OCI-LY1 (cell line): ENCODE data around the gene ACVR1B.

ENCODE experiments used
- H2AFZ ChIP-seq: fragments of 200-600 bp; sonication (generic), shearing (Covaris generic); 2 replicates; pipeline ENCODE4 v1.6.0; 2014; ENCODE audit warnings: antibody characterized with exemption, mild to moderate bottlenecking, low read length
- H3F3A ChIP-seq: fragments of 200-600 bp; sonication (generic), shearing (Covaris generic); 2 replicates; pipeline ENCODE4 v1.6.0; 2014; ENCODE audit warnings: mild to moderate bottlenecking, antibody characterized with exemption, low read length, moderate library complexity; ENCODE audit not compliant: insufficient read depth
- H3K27ac ChIP-seq: fragments of 200-600 bp; sonication (generic); 2 replicates; pipeline ENCODE4 v1.5.1; 2014; ENCODE audit warnings: low read length, mixed run types, mild to moderate bottlenecking, low read depth; ENCODE audit not compliant: poor library complexity, severe bottlenecking
- H3K27me3 ChIP-seq: fragments of 200-600 bp; sonication (generic); 2 replicates; pipeline ENCODE4 v1.6.0; 2014; ENCODE audit warnings: antibody characterized with exemption, mild to moderate bottlenecking, low read length, moderate library complexity; ENCODE audit not compliant: insufficient read depth
- H3K36me3 ChIP-seq: fragments of 200-600 bp; sonication (generic); 2 replicates; pipeline ENCODE4 v1.6.1; 2014; ENCODE audit warnings: mild to moderate bottlenecking, antibody characterized with exemption, low read length, moderate library complexity, mixed read lengths; ENCODE audit not compliant: insufficient read depth
- H3K4me1 ChIP-seq: fragments of 200-600 bp; sonication (generic); 2 replicates; pipeline ENCODE4 v1.5.1; 2014; ENCODE audit warnings: mild to moderate bottlenecking, low read length, moderate library complexity; ENCODE audit not compliant: insufficient read depth, severe bottlenecking
- H3K4me2 ChIP-seq: fragments of 200-600 bp; sonication (generic), shearing (Covaris generic); 2 replicates; pipeline ENCODE4 v1.6.1; 2014; ENCODE audit warnings: low read length
- H3K4me3 ChIP-seq: fragments of 200-600 bp; sonication (generic); 2 replicates; pipeline ENCODE4 v1.5.1; 2014; ENCODE audit warnings: low read length, low read depth, mild to moderate bottlenecking, mixed read lengths; ENCODE audit not compliant: poor library complexity, severe bottlenecking
- H3K79me2 ChIP-seq: fragments of 200-600 bp; shearing (Covaris generic); 2 replicates; pipeline ENCODE4 v1.6.1; 2016; ENCODE audit warnings: mixed run types, low read length, mixed read lengths; ENCODE audit not compliant: insufficient read depth
- H3K9ac ChIP-seq: fragments of 200-600 bp; sonication (generic), shearing (Covaris generic); 2 replicates; pipeline ENCODE4 v1.6.1; 2014; ENCODE audit warnings: mild to moderate bottlenecking, low read length, mixed read lengths
- H3K9me2 ChIP-seq: fragments of 200-600 bp; sonication (generic), shearing (Covaris generic); 2 replicates; pipeline ENCODE4 v1.6.1; 2014; ENCODE audit warnings: low read depth, mild to moderate bottlenecking, low read length, mixed read lengths
- H3K9me3 ChIP-seq: fragments of 200-600 bp; shearing (Covaris generic); 2 replicates; pipeline ENCODE4 v1.6.1; 2014; ENCODE audit warnings: low read length, mixed read lengths
- H4K20me1 ChIP-seq: fragments of 200-600 bp; sonication (generic), shearing (Covaris generic); 2 replicates; pipeline ENCODE4 v1.6.0; 2016; ENCODE audit warnings: mild to moderate bottlenecking, low read length; ENCODE audit not compliant: insufficient read depth
- EZH2 ChIP-seq: fragments of 200-600 bp; sonication (generic), shearing (Covaris generic); IDR thresholded peaks from 2 replicates; pipeline ENCODE4 v1.8.0; 2017; ENCODE audit warnings: borderline replicate concordance, mixed run types, mild to moderate bottlenecking, antibody characterized with exemption, low read length, moderate library complexity, mixed read lengths
- TF ChIP-seq, protein P1 (sequence below): fragments of 200-600 bp; sonication (generic), shearing (Covaris generic); IDR thresholded peaks from 2 replicates; pipeline ENCODE4 v1.5.1; 2017; ENCODE audit warnings: mild to moderate bottlenecking, antibody characterized with exemption, low read length, moderate library complexity, mixed read lengths

Gene ACVR1B

DNA sequence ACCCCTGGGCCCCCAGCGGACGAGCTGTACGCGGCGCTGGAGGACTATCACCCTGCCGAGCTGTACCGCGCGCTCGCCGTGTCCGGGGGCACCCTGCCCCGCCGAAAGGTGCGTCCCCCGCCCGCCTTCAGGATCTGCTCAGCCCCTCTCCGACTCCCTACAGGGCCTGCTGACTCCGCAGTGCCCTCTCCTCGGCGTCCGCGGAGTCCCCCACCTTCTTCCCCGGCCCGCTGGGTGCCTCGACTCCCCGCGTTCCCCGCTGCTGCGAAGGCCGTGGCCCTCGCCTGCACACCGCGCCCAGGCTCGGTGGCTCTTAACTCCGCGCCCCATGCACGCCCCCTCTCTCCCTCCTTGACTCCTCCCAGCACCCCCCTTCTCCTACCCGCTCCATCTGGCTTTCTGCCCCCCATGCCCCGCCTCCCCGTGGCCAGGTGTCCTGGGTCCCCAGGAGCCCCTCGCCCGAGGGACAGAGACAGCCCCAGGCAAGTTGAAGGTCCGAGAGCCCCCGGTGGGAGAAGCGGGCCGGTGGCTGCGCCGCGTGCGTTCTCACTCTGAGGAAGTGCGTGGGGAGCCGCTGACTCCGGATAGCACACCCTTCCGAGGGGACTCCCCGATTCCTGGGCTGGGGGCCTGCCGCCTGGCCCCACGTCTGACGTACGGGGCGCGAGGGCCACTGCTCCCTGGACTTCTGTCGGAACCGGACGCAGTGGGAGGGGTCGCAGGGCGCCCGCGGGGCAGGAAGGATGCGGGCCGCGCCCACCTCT is 55.8 kb downstream of the ACVR1B start:
- no peaks in the 10 kb centered on the region for H3K9me3 ChIP-seq
- H3K9ac ChIP-seq = no peak overlapping the region; the same call in 1 of the 2 replicates
- peak overlapping the region; percentile 63 for H3K4me2 ChIP-seq
- H3K9me2 ChIP-seq = no peaks in the 10 kb centered on the region
- H3F3A ChIP-seq = no peaks in the 10 kb centered on the region
- H3K27me3 ChIP-seq = peaks cover under 1% of the 10 kb centered on the region; the same call in 1 of the 2 replicates
- no peaks in the 10 kb centered on the region for H3K79me2 ChIP-seq
- H2AFZ ChIP-seq = no peak overlapping the region
- peak overlapping the region; percentile 55 for H3K4me3 ChIP-seq
- H3K27ac ChIP-seq = no peak overlapping the region
- H4K20me1 ChIP-seq = no peaks in the 10 kb centered on the region
- no peaks in the 10 kb centered on the region for H3K36me3 ChIP-seq
- TF ChIP-seq, protein P1, sequence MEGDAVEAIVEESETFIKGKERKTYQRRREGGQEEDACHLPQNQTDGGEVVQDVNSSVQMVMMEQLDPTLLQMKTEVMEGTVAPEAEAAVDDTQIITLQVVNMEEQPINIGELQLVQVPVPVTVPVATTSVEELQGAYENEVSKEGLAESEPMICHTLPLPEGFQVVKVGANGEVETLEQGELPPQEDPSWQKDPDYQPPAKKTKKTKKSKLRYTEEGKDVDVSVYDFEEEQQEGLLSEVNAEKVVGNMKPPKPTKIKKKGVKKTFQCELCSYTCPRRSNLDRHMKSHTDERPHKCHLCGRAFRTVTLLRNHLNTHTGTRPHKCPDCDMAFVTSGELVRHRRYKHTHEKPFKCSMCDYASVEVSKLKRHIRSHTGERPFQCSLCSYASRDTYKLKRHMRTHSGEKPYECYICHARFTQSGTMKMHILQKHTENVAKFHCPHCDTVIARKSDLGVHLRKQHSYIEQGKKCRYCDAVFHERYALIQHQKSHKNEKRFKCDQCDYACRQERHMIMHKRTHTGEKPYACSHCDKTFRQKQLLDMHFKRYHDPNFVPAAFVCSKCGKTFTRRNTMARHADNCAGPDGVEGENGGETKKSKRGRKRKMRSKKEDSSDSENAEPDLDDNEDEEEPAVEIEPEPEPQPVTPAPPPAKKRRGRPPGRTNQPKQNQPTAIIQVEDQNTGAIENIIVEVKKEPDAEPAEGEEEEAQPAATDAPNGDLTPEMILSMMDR = no peak
- TF ChIP-seq EZH2 = 0 out of 2 replicates have a peak, but pooled peaks have one; percentile 70
- peaks cover 12% of the 10 kb centered on the region for H3K4me1 ChIP-seq

GRCh38 chr12:52007982-52008510 is 56.5 kb downstream of the ACVR1B start:
- Histone ChIP-seq H3F3A (no peaks in the 10 kb centered on the region), H2AFZ (no peak overlapping the region), H3K79me2 (no peaks in the 10 kb centered on the region), H3K27me3 (peaks cover 4% of the 10 kb centered on the region; the same call in 1 of the 2 replicates), H3K36me3 (no peaks in the 10 kb centered on the region), H3K27ac (no peak overlapping the region), H3K4me2 (no peak overlapping the region), H3K9me3 (no peaks in the 10 kb centered on the region), H3K9me2 (no peaks in the 10 kb centered on the region), H3K4me1 (peaks cover 12% of the 10 kb centered on the region), H3K4me3 (no peak overlapping the region), H4K20me1 (no peaks in the 10 kb centered on the region), H3K9ac (no peak overlapping the region)
- TF ChIP-seq, protein P1 = no peak
- TF ChIP-seq EZH2 = no peak

DNA sequence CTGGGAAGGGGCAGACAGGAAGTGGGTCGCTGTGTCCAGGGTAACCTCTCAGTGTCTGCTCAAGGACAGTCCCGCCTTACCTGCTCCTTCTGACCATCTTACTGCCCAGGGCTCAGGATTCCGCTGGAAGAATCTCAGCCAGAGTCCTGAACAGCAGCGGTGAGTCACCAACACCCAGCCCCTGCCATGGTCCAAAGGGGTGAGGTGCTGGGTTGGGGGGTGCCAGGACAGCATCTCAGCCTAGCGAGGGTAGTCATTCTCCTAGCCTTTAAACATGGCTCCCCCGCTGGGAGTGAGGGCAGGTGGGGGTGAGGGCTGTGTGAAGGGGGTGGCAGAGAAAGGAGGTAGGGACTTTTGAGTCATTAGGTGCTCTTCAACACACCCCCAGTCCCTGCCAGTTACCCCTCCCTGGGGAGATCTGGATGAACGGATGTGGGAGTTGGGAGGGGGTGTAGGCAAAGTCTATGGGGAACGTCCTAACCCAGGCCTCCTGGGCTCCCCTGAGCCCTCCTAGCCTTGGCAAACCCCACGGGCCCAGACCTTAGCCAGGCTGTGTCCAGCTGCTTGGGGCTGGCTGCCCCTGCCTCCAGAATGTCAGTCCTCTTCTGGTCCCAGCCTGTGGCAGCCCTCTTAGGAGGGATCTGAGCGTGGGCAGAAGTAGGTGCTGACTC is 57.7 kb downstream of the ACVR1B start:
- H3K9me2 ChIP-seq = no peaks in the 10 kb centered on the region
- no peak for TF ChIP-seq EZH2
- TF ChIP-seq, protein P1 = no peak
- H3K4me1 ChIP-seq = peaks cover 12% of the 10 kb centered on the region
- no peak overlapping the region for H3K27ac ChIP-seq
- H2AFZ ChIP-seq = no peak overlapping the region
- H3K27me3 ChIP-seq = peaks cover 10% of the 10 kb centered on the region
- H3K9me3 ChIP-seq = no peaks in the 10 kb centered on the region
- H3K4me3 ChIP-seq = no peak overlapping the region
- H3K4me2 ChIP-seq = no peak overlapping the region
- H3K79me2 ChIP-seq = no peaks in the 10 kb centered on the region
- no peaks in the 10 kb centered on the region for H3K36me3 ChIP-seq
- no peaks in the 10 kb centered on the region for H4K20me1 ChIP-seq
- H3F3A ChIP-seq = no peaks in the 10 kb centered on the region
- H3K9ac ChIP-seq = no peak overlapping the region
